Esophagus muscularis mucosa (tissue), 4 donors: ENCODE results near the gene MYO1D. TPM values are rescaled to one million over a fixed set of nuclear protein-coding genes. Genes with fewer than 3 reads are reported as not detected.

Source experiments
- DNase-seq: peaks from one replicate; pipeline ENCODE4 v3.0.0-alpha.2; 2017; ENCODE audit errors: extremely low spot score
- H3K27ac ChIP-seq, 4 donors: fragments of 200-600 bp; sonication (generic); replicated peaks in 1 of 4; 1 replicate in 3 of 4; 2 replicates in 1 of 4; pipeline ENCODE4 v1.5.1; 2016 to 2019; ENCODE audit warnings: mild to moderate bottlenecking in 1 of 4
- H3K27me3 ChIP-seq, 4 donors: fragments of 200-600 bp; sonication (generic); one replicate each; pipeline versions ENCODE4 v1.5.1 to v1.6.0; 2016 to 2019
- H3K36me3 ChIP-seq, 4 donors: fragments of 200-600 bp; sonication (generic); one replicate each; pipeline ENCODE4 v1.5.1; 2016 to 2019
- H3K4me1 ChIP-seq, 4 donors: fragments of 200-600 bp; sonication (generic); one replicate each; pipeline ENCODE4 v1.5.1; 2016 to 2019
- H3K4me3 ChIP-seq, 4 donors: fragments of 200-600 bp; sonication (generic); 1 replicate in 2 of 4; 2 replicates in 2 of 4; pipeline ENCODE4 v1.5.1; 2016 to 2019; ENCODE audit warnings: mild to moderate bottlenecking in 4 of 4, moderate library complexity in 1 of 4
- H3K9me3 ChIP-seq, 4 donors: fragments of 200-600 bp; sonication (generic); 1 replicate in 3 of 4; 2 replicates in 1 of 4; pipeline ENCODE4 v1.5.1; 2016 to 2019
- CTCF ChIP-seq, 3 experiments: fragments of 200-600 bp in 2 of 3; fragments of 450-650 bp in 1 of 3; sonication (generic) in 2 of 3; IDR thresholded peaks; one replicate each; pipeline ENCODE4 v1.5.1; 2017 to 2019; ENCODE audit warnings: antibody characterized with exemption in 3 of 3, mild to moderate bottlenecking in 2 of 3, moderate library complexity in 1 of 3
- EP300 ChIP-seq: sonication (generic); formaldehyde crosslinking; IDR thresholded peaks from one replicate; pipeline ENCODE4 v1.6.1; 2017; ENCODE audit warnings: antibody characterized with exemption
- POLR2A ChIP-seq: fragments of 450-650 bp; IDR thresholded peaks from one replicate; pipeline ENCODE4 v1.6.1; 2017; ENCODE audit warnings: antibody characterized with exemption, moderate library complexity, mild to moderate bottlenecking, low read depth
- POLR2AphosphoS5 ChIP-seq, 2 donors: sonication (generic); formaldehyde crosslinking; IDR thresholded peaks; one replicate each; pipeline ENCODE4 v1.6.1; 2017; ENCODE audit warnings: antibody characterized with exemption in 2 of 2
- WGBS: methylation state at CpG from one replicate; pipeline ENCODE4 v1.1.5; 2018; 5-methylcytosine and 5-hydroxymethylcytosine counted together
- intact Hi-C: fragments of 100-400 bp; cut with DNase I; formaldehyde crosslinking; loops from one replicate; pipeline ENCODE4 v1.15.1; 2023
- total RNA-seq, 4 donors: library from RNA; depleted of rRNA; stranded (reverse); fragments of >200 nt; gene quantifications; one replicate each; pipeline versions ENCODE4 v1.1.0 to v1.2.1, GENCODE V29; 2016

The MYO1D gene
- total RNA-seq, 4 donors from 2014 or later, result 27.3 to 30.3 (median 29.0) TPM

- WGBS, result 88% methylated on average over 1 of the region's 1 CpG
- DNase-seq, result no peak
- intact Hi-C loops, result no loop called here
These were observed 205.0 kb downstream of the MYO1D start for GRCh38 chr17:32671896-32672295.

GRCh38 chr17:32664936-32665583 is 211.9 kb downstream of the MYO1D start:
- no peaks in the 10 kb centered on the region for H3K27me3 ChIP-seq
- no peaks in the 10 kb centered on the region for H3K36me3 ChIP-seq
- TF ChIP-seq POLR2AphosphoS5 (IDR thresholded peaks at IDR 0.05) (no peak), CTCF (IDR thresholded peaks at IDR 0.05) (no peak), EP300 (no peak), POLR2A (no peak)
- WGBS, result 82% methylated on average over 9 of the region's 9 CpGs
- DNase-seq, result no peak
- intact Hi-C loops, result no loop called here
- no peaks in the 10 kb centered on the region for H3K9me3 ChIP-seq
- no peak overlapping the region for H3K27ac ChIP-seq
- H3K4me1 ChIP-seq, result no peaks in the 10 kb centered on the region
- no peak overlapping the region for H3K4me3 ChIP-seq

More at GRCh38 chr17:32671896-32672295, 205.0 kb downstream of the MYO1D start:
- TF ChIP-seq EP300 (no peak), POLR2AphosphoS5 (IDR thresholded peaks at IDR 0.05) (no peak)
- no peaks in the 10 kb centered on the region for H3K27me3 ChIP-seq
- H3K4me3 ChIP-seq, result no peak overlapping the region
- H3K4me1 ChIP-seq, result peaks cover 0 to 9% (median 0%) of the 10 kb centered on the region in 4 donors
- H3K36me3 ChIP-seq, result no peaks in the 10 kb centered on the region
- no peaks in the 10 kb centered on the region for H3K9me3 ChIP-seq
- H3K27ac ChIP-seq, result no peak overlapping the region

GRCh38 chr17:32660496-32660985 is 216.4 kb downstream of the MYO1D start:
- 77% methylated on average over 5 of the region's 5 CpGs for WGBS
- Histone ChIP-seq H3K4me1 (peaks cover 7 to 15% (median 11%) of the 10 kb centered on the region in 4 donors), H3K27me3 (no peaks in the 10 kb centered on the region), H3K4me3 (no peak overlapping the region), H3K36me3 (peaks cover 0 to under 1% (median 0%) of the 10 kb centered on the region in 4 donors), H3K9me3 (no peaks in the 10 kb centered on the region), H3K27ac (no peak overlapping the region)
- no peak for DNase-seq
- intact Hi-C loops, result no loop called here
- TF ChIP-seq EP300 (no peak), POLR2A (no peak), CTCF (IDR thresholded peaks at IDR 0.05) (no peak), POLR2AphosphoS5 (IDR thresholded peaks at IDR 0.05) (no peak)

- DNase-seq, result no peak
- H3K27ac ChIP-seq, result no peak overlapping the region
- H3K36me3 ChIP-seq, result peaks cover 0 to 6% (median 4%) of the 10 kb centered on the region in 4 donors
- H3K27me3 ChIP-seq, result no peaks in the 10 kb centered on the region
- H3K4me1 ChIP-seq, result peaks cover 7 to 15% (median 11%) of the 10 kb centered on the region in 4 donors
- intact Hi-C loops, result no loop called here
- WGBS, result 27% methylated on average over 5 of the region's 5 CpGs
- H3K9me3 ChIP-seq, result no peaks in the 10 kb centered on the region
- TF ChIP-seq CTCF (IDR thresholded peaks at IDR 0.05) (peak; percentile 75 to 97 (median 81)), EP300 (no peak)
- no peak overlapping the region for H3K4me3 ChIP-seq
These were observed 217.5 kb downstream of the MYO1D start for GRCh38 chr17:32659419-32659842.

GRCh38 chr17:32658470-32659418 is 218.2 kb downstream of the MYO1D start:
- intact Hi-C loops, result no loop called here
- WGBS, result 71% methylated on average over 22 of the region's 23 CpGs
- no peak for DNase-seq
- H3K9me3 ChIP-seq, result no peaks in the 10 kb centered on the region
- peaks cover 2 to 10% (median 8%) of the 10 kb centered on the region in 4 donors for H3K36me3 ChIP-seq
- H3K4me1 ChIP-seq, result peaks cover 7 to 15% (median 11%) of the 10 kb centered on the region in 4 donors
- H3K4me3 ChIP-seq, result no peak overlapping the region
- no peaks in the 10 kb centered on the region for H3K27me3 ChIP-seq
- TF ChIP-seq CTCF (IDR thresholded peaks at IDR 0.05) (no peak), POLR2AphosphoS5 (IDR thresholded peaks at IDR 0.05) (no peak), POLR2A (no peak), EP300 (no peak)
- no peak overlapping the region for H3K27ac ChIP-seq
